ENCODE results near the gene CBX2. TPM values are rescaled to one million over a fixed set of nuclear protein-coding genes. Genes with fewer than 3 reads are reported as not detected.

The CBX2 gene
- total and polyA plus RNA-seq, 2 experiments from 2014 or later: 0.11 to 0.13 TPM

DNA sequence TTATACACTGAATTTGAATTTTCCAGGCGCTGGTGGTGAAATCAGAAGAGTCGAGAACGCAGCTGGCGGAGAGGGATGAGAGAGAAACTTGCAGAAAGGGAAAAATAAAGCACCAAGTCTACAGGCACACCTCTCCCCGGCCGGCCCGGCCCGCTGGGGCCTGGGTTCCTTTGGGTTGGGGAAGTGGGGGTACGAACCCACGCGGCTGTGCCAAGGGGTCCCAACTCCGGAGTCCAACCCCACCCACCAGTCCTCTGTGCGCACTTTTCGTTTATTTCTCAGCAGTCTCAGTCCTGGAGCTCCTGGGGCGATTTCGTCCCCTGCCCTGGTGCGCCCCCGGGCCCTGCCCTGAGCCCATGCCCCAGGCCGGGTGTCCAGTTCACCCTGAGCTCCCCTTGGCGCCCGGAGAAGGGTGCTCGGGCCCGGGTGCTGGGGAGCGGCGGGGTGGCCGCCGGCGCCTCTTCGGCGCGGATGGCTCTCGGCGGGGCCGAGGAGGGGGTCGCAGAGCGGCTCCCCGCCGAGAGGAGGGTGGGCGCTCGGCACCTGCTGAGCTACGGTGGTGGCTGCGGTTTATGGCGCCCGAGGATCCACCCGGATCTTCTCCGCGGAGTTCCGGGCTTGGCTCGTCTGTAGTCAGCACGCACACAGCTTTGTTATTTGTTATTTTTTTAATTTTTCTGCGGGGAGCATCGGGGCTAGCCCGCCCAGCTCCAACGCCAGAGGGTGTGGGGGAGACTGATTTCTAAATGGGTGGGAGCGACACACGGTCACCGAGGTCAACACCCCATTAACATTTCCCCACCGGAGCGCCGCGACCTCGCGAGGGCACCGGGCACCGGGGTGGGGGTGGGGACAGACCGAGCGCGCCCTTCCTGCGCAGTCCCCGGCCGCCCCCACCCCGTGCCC is 34.7 kb downstream of the CBX2 start:
- H3K36me3 ChIP-seq (ENCODE audit: low read depth): no peaks in the 10 kb centered on the region
- no peaks in the 10 kb centered on the region for H3K9me3 ChIP-seq (ENCODE audit: low read depth)
- no peak for DNase-seq
- no peak overlapping the region for H3K9ac ChIP-seq
- no peak overlapping the region for H3K27ac ChIP-seq
- no peaks in the 10 kb centered on the region for H4K20me1 ChIP-seq (ENCODE audit: insufficient read depth)
- peaks cover 77% of the 10 kb centered on the region for H3K27me3 ChIP-seq (replicated peaks; ENCODE audit: insufficient read depth)
- H3K79me2 ChIP-seq (ENCODE audit: insufficient read depth): no peaks in the 10 kb centered on the region
- no peaks in the 10 kb centered on the region for H3K9me2 ChIP-seq (ENCODE audit: insufficient read depth)
- no peak for TF ChIP-seq EZH2phosphoT487 (IDR thresholded peaks at IDR 0.05; ENCODE audit: insufficient read depth, low read depth)
- TF ChIP-seq EZH2 (IDR thresholded peaks at IDR 0.05; ENCODE audit: insufficient read depth, poor library complexity, severe bottlenecking): peak; percentile 93
- H3F3A ChIP-seq (ENCODE audit: insufficient read depth): no peaks in the 10 kb centered on the region
- H3K4me1 ChIP-seq (ENCODE audit: insufficient read depth): no peaks in the 10 kb centered on the region
- H3K4me2 ChIP-seq (ENCODE audit: unreplicated experiment): no peak overlapping the region
- no peak overlapping the region for H2AFZ ChIP-seq
- in situ Hi-C loops (cut with MboI): no loop called here
- no peak overlapping the region for H3K4me3 ChIP-seq
- WGBS, 2 experiments (ENCODE audit: low coverage in 1 of 2, low lambda C conversion rate in 2 of 2, missing lambda C conversion rate in 2 of 2): 5 to 6% methylated on average over 47 to 59 of the region's 72 CpGs

DNA sequence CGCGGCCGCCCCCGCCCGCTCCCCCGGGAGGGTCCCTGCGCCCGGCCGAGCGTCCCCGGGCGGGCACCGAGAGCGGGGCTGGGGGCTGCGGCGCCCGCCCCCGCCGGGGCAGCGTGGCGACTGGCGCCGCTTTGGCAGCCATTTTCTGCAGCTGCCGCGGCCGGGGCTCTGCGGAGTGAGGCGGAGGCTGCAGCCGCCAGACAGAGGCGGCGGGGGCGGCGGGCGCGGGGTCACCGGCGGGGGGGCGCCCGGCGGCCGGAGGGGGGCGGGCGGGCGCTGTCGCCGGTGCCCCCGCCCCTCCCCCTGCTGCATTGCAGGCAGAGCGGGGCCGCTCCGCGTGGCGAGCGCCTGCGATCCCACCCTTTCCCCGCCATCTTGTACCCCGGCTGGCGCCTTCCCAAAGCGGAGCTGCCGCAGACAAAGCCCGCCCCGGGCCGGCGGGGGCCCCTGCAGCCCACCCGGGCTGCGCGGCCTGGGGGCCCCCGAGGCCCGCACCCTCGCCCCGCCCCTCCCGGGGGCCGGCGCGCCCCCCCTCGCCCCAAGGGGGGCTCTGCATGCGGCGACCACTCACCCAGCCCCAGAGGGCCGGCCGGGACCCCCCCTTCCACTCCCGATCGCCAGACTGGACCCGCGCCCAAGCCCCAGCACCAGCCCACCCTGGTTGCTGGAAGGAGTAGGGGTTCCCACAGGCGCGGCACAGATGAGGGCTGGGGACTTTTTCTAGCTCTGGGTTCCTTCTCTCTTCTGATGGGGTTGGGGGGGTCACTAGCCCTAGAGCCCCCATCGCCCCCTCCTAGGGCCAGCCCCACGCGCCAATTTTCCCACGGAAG is 35.6 kb downstream of the CBX2 start:
- DNase-seq: peak; percentile 52
- Histone ChIP-seq H3K9me2 (ENCODE audit: insufficient read depth) (no peaks in the 10 kb centered on the region), H3K4me1 (ENCODE audit: insufficient read depth) (no peaks in the 10 kb centered on the region), H3K36me3 (ENCODE audit: low read depth) (no peaks in the 10 kb centered on the region), H3K4me2 (ENCODE audit: unreplicated experiment) (no peak overlapping the region), H4K20me1 (ENCODE audit: insufficient read depth) (no peaks in the 10 kb centered on the region), H3K27ac (no peak overlapping the region), H3K9ac (no peak overlapping the region), H3K9me3 (ENCODE audit: low read depth) (no peaks in the 10 kb centered on the region), H3K4me3 (no peak overlapping the region), H3K27me3 (replicated peaks; ENCODE audit: insufficient read depth) (peaks cover 75% of the 10 kb centered on the region), H3K79me2 (ENCODE audit: insufficient read depth) (no peaks in the 10 kb centered on the region), H3F3A (ENCODE audit: insufficient read depth) (no peaks in the 10 kb centered on the region), H2AFZ (no peak overlapping the region)
- TF ChIP-seq EZH2phosphoT487 (IDR thresholded peaks at IDR 0.05; ENCODE audit: insufficient read depth, low read depth) (no peak), EZH2 (IDR thresholded peaks at IDR 0.05; ENCODE audit: insufficient read depth, poor library complexity, severe bottlenecking) (no peak)
- in situ Hi-C loops (cut with MboI): no loop called here
- WGBS, 2 experiments (ENCODE audit: low coverage in 1 of 2, low lambda C conversion rate in 2 of 2, missing lambda C conversion rate in 2 of 2): 3 to 6% methylated on average over 9 to 53 of the region's 89 CpGs

GRCh38 chr17:79814127-79814973 is 36.4 kb downstream of the CBX2 start:
- Histone ChIP-seq H2AFZ (no peak overlapping the region), H3K4me1 (ENCODE audit: insufficient read depth) (no peaks in the 10 kb centered on the region), H3K9me2 (ENCODE audit: insufficient read depth) (no peaks in the 10 kb centered on the region), H3K9me3 (ENCODE audit: low read depth) (no peaks in the 10 kb centered on the region), H3K79me2 (ENCODE audit: insufficient read depth) (no peaks in the 10 kb centered on the region), H3K4me3 (no peak overlapping the region), H3K36me3 (ENCODE audit: low read depth) (no peaks in the 10 kb centered on the region), H3K27ac (no peak overlapping the region), H3K4me2 (ENCODE audit: unreplicated experiment) (peak overlapping the region; percentile 15), H3K9ac (no peak overlapping the region), H4K20me1 (ENCODE audit: insufficient read depth) (no peaks in the 10 kb centered on the region), H3F3A (ENCODE audit: insufficient read depth) (no peaks in the 10 kb centered on the region), H3K27me3 (replicated peaks; ENCODE audit: insufficient read depth) (peaks cover 73% of the 10 kb centered on the region)
- WGBS, 2 experiments (ENCODE audit: low coverage in 1 of 2, low lambda C conversion rate in 2 of 2, missing lambda C conversion rate in 2 of 2): 15 to 17% methylated on average over 36 to 41 of the region's 43 CpGs
- TF ChIP-seq EZH2phosphoT487 (IDR thresholded peaks at IDR 0.05; ENCODE audit: insufficient read depth, low read depth) (peak; percentile 47; the same call in 1 of the 2 replicates), EZH2 (IDR thresholded peaks at IDR 0.05; ENCODE audit: insufficient read depth, poor library complexity, severe bottlenecking) (peak; percentile 73)
- DNase-seq: no peak
- in situ Hi-C loops (cut with MboI): no loop called here

All from GM23248 (cell line).